GM12892 (cell line): ENCODE results near the gene CEBPG.

Experiments used
- POLR2A ChIP-seq: IDR thresholded peaks from 2 replicates; pipeline ENCODE4 v1.6.1; 2011; ENCODE audit warnings: low read depth, low read length, control low read depth
- POLR2AphosphoS5 ChIP-seq: IDR thresholded peaks from 2 replicates; pipeline ENCODE4 v1.6.1; 2011; ENCODE audit warnings: low read depth, low read length, control low read depth
- TAF1 ChIP-seq: IDR thresholded peaks from 2 replicates; pipeline ENCODE4 v1.6.1; 2011; ENCODE audit warnings: low read depth, mild to moderate bottlenecking, control low read depth, low read length, borderline replicate concordance

GRCh38 chr19:33366897-33367296 is 6.6 kb upstream of the CEBPG start:
- TF ChIP-seq POLR2AphosphoS5 (no peak), POLR2A (no peak), TAF1 (no peak)
